ENCODE data around the gene HAGHL. TPM values are rescaled to one million over a fixed set of nuclear protein-coding genes. Genes with fewer than 3 reads are reported as not detected.

Gene HAGHL
- polyA plus RNA-seq, 2 donors: 1.6 to 3.4 TPM

- H3K36me3 ChIP-seq (ENCODE audit: control insufficient read depth in 2 of 2, insufficient read depth in 2 of 2, low read length in 1 of 2): peaks cover 0 to 36% of the 10 kb centered on the region in 2 donors
- H3K4me1 ChIP-seq (ENCODE audit: control insufficient read depth in 2 of 2, insufficient read depth in 2 of 2, low read length in 1 of 2): peaks cover 15 to 68% of the 10 kb centered on the region in 2 donors
- no peak overlapping the region for H3K4me3 ChIP-seq (ENCODE audit: low read depth in 1 of 2, low read length in 2 of 2)
- H3K9me3 ChIP-seq (ENCODE audit: control insufficient read depth in 2 of 2, insufficient read depth in 1 of 2, low read depth in 1 of 2, low read length in 1 of 2): no peaks in the 10 kb centered on the region
- 71 to 76% methylated on average over 28 of the region's 28 CpGs for WGBS, 2 donors
- no peaks in the 10 kb centered on the region for H3K27me3 ChIP-seq (ENCODE audit: control insufficient read depth in 1 of 2, insufficient read depth in 2 of 2, low read length in 2 of 2)
- H3K27ac ChIP-seq (ENCODE audit: low read depth in 2 of 2, low read length in 1 of 2): peak overlapping the region in 1 of 2 donors; percentile 14
These were observed 45.0 kb upstream of the HAGHL start for GRCh38 chr16:681746-682427.

GRCh38 chr16:682493-683395 lies 44.2 kb upstream of the HAGHL start:
- H3K36me3 ChIP-seq (ENCODE audit: control insufficient read depth in 2 of 2, insufficient read depth in 2 of 2, low read length in 1 of 2): peaks cover 3 to 41% of the 10 kb centered on the region in 2 donors
- H3K4me3 ChIP-seq (ENCODE audit: low read depth in 1 of 2, low read length in 2 of 2): peak overlapping the region; percentile 55 to 70
- H3K4me1 ChIP-seq (ENCODE audit: control insufficient read depth in 2 of 2, insufficient read depth in 2 of 2, low read length in 1 of 2): peaks cover 15 to 62% of the 10 kb centered on the region in 2 donors
- no peaks in the 10 kb centered on the region for H3K27me3 ChIP-seq (ENCODE audit: control insufficient read depth in 1 of 2, insufficient read depth in 2 of 2, low read length in 2 of 2)
- H3K27ac ChIP-seq (ENCODE audit: low read depth in 2 of 2, low read length in 1 of 2): peak overlapping the region; percentile 79 to 94
- 70 to 74% methylated on average over 36 of the region's 36 CpGs for WGBS, 2 donors
- no peaks in the 10 kb centered on the region for H3K9me3 ChIP-seq (ENCODE audit: control insufficient read depth in 2 of 2, insufficient read depth in 1 of 2, low read depth in 1 of 2, low read length in 1 of 2)

GRCh38 chr16:683396-684070 lies 43.4 kb upstream of the HAGHL start:
- Histone ChIP-seq H3K9me3 (ENCODE audit: control insufficient read depth in 2 of 2, insufficient read depth in 1 of 2, low read depth in 1 of 2, low read length in 1 of 2) (no peaks in the 10 kb centered on the region), H3K27me3 (ENCODE audit: control insufficient read depth in 1 of 2, insufficient read depth in 2 of 2, low read length in 2 of 2) (no peaks in the 10 kb centered on the region), H3K4me1 (ENCODE audit: control insufficient read depth in 2 of 2, insufficient read depth in 2 of 2, low read length in 1 of 2) (peaks cover 15 to 56% of the 10 kb centered on the region in 2 donors), H3K36me3 (ENCODE audit: control insufficient read depth in 2 of 2, insufficient read depth in 2 of 2, low read length in 1 of 2) (peaks cover 4 to 41% of the 10 kb centered on the region in 2 donors), H3K4me3 (ENCODE audit: low read depth in 1 of 2, low read length in 2 of 2) (peak overlapping the region; percentile 55 to 70), H3K27ac (ENCODE audit: low read depth in 2 of 2, low read length in 1 of 2) (peak overlapping the region; percentile 79 to 94)
- 12 to 20% methylated on average over 32 to 57 of the region's 57 CpGs for WGBS, 2 donors

GRCh38 chr16:684071-684794 lies 42.7 kb upstream of the HAGHL start, which contains the start of gene JMJD8:
Gene JMJD8 (minus strand): TSS chr16:684334. CDS start chr16:684319, 15 bp downstream.
- H3K36me3 ChIP-seq (ENCODE audit: control insufficient read depth in 2 of 2, insufficient read depth in 2 of 2, low read length in 1 of 2): peaks cover 4 to 41% of the 10 kb centered on the region in 2 donors
- no peaks in the 10 kb centered on the region for H3K27me3 ChIP-seq (ENCODE audit: control insufficient read depth in 1 of 2, insufficient read depth in 2 of 2, low read length in 2 of 2)
- peaks cover 16 to 56% of the 10 kb centered on the region in 2 donors for H3K4me1 ChIP-seq (ENCODE audit: control insufficient read depth in 2 of 2, insufficient read depth in 2 of 2, low read length in 1 of 2)
- no peaks in the 10 kb centered on the region for H3K9me3 ChIP-seq (ENCODE audit: control insufficient read depth in 2 of 2, insufficient read depth in 1 of 2, low read depth in 1 of 2, low read length in 1 of 2)
- H3K4me3 ChIP-seq (ENCODE audit: low read depth in 1 of 2, low read length in 2 of 2): peak within 1 kb of the TSS; percentile 55 to 70
- H3K27ac ChIP-seq (ENCODE audit: low read depth in 2 of 2, low read length in 1 of 2): peak within 1 kb of the TSS; percentile 79 to 94
- 0 to 2% methylated on average over 54 to 91 of the region's 91 CpGs for WGBS, 2 donors

- Histone ChIP-seq H3K27me3 (ENCODE audit: control insufficient read depth in 1 of 2, insufficient read depth in 2 of 2, low read length in 2 of 2) (no peaks in the 10 kb centered on the region), H3K27ac (ENCODE audit: low read depth in 2 of 2, low read length in 1 of 2) (peak overlapping the region in 1 of 2 donors; percentile 79), H3K4me1 (ENCODE audit: control insufficient read depth in 2 of 2, insufficient read depth in 2 of 2, low read length in 1 of 2) (peaks cover 20 to 57% of the 10 kb centered on the region in 2 donors), H3K4me3 (ENCODE audit: low read depth in 1 of 2, low read length in 2 of 2) (peak overlapping the region; percentile 22 to 55), H3K9me3 (ENCODE audit: control insufficient read depth in 2 of 2, insufficient read depth in 1 of 2, low read depth in 1 of 2, low read length in 1 of 2) (no peaks in the 10 kb centered on the region), H3K36me3 (ENCODE audit: control insufficient read depth in 2 of 2, insufficient read depth in 2 of 2, low read length in 1 of 2) (peaks cover 4 to 41% of the 10 kb centered on the region in 2 donors)
- WGBS, 2 donors: 86% methylated on average over 61 of the region's 61 CpGs
These were observed 41.8 kb upstream of the HAGHL start for GRCh38 chr16:684961-685696.

GRCh38 chr16:685967-686366 lies 40.9 kb upstream of the HAGHL start:
- no peaks in the 10 kb centered on the region for H3K27me3 ChIP-seq (ENCODE audit: control insufficient read depth in 1 of 2, insufficient read depth in 2 of 2, low read length in 2 of 2)
- WGBS, 2 donors: 64 to 65% methylated on average over 10 of the region's 10 CpGs
- no peaks in the 10 kb centered on the region for H3K9me3 ChIP-seq (ENCODE audit: control insufficient read depth in 2 of 2, insufficient read depth in 1 of 2, low read depth in 1 of 2, low read length in 1 of 2)
- peaks cover 17 to 57% of the 10 kb centered on the region in 2 donors for H3K4me1 ChIP-seq (ENCODE audit: control insufficient read depth in 2 of 2, insufficient read depth in 2 of 2, low read length in 1 of 2)
- H3K36me3 ChIP-seq (ENCODE audit: control insufficient read depth in 2 of 2, insufficient read depth in 2 of 2, low read length in 1 of 2): peaks cover 4 to 41% of the 10 kb centered on the region in 2 donors
- H3K27ac ChIP-seq (ENCODE audit: low read depth in 2 of 2, low read length in 1 of 2): no peak overlapping the region
- no peak overlapping the region for H3K4me3 ChIP-seq (ENCODE audit: low read depth in 1 of 2, low read length in 2 of 2)

GRCh38 chr16:686459-687260 lies 40.2 kb upstream of the HAGHL start:
- no peak overlapping the region for H3K27ac ChIP-seq (ENCODE audit: low read depth in 2 of 2, low read length in 1 of 2)
- H3K27me3 ChIP-seq (ENCODE audit: control insufficient read depth in 1 of 2, insufficient read depth in 2 of 2, low read length in 2 of 2): no peaks in the 10 kb centered on the region
- 88 to 91% methylated on average over 50 to 51 of the region's 51 CpGs for WGBS, 2 donors
- H3K4me1 ChIP-seq (ENCODE audit: control insufficient read depth in 2 of 2, insufficient read depth in 2 of 2, low read length in 1 of 2): peaks cover 10 to 53% of the 10 kb centered on the region in 2 donors
- no peaks in the 10 kb centered on the region for H3K9me3 ChIP-seq (ENCODE audit: control insufficient read depth in 2 of 2, insufficient read depth in 1 of 2, low read depth in 1 of 2, low read length in 1 of 2)
- peaks cover 4 to 35% of the 10 kb centered on the region in 2 donors for H3K36me3 ChIP-seq (ENCODE audit: control insufficient read depth in 2 of 2, insufficient read depth in 2 of 2, low read length in 1 of 2)
- no peak overlapping the region for H3K4me3 ChIP-seq (ENCODE audit: low read depth in 1 of 2, low read length in 2 of 2)

- Histone ChIP-seq H3K9me3 (ENCODE audit: control insufficient read depth in 2 of 2, insufficient read depth in 1 of 2, low read depth in 1 of 2, low read length in 1 of 2) (no peaks in the 10 kb centered on the region), H3K27me3 (ENCODE audit: control insufficient read depth in 1 of 2, insufficient read depth in 2 of 2, low read length in 2 of 2) (no peaks in the 10 kb centered on the region), H3K4me1 (ENCODE audit: control insufficient read depth in 2 of 2, insufficient read depth in 2 of 2, low read length in 1 of 2) (peaks cover 7 to 49% of the 10 kb centered on the region in 2 donors), H3K27ac (ENCODE audit: low read depth in 2 of 2, low read length in 1 of 2) (no peak overlapping the region), H3K36me3 (ENCODE audit: control insufficient read depth in 2 of 2, insufficient read depth in 2 of 2, low read length in 1 of 2) (peaks cover 4 to 26% of the 10 kb centered on the region in 2 donors), H3K4me3 (ENCODE audit: low read depth in 1 of 2, low read length in 2 of 2) (no peak overlapping the region)
- WGBS, 2 donors: 89 to 91% methylated on average over 19 of the region's 19 CpGs
These were observed 39.4 kb upstream of the HAGHL start for GRCh38 chr16:687499-687898.
